Activated B cell treated with CpG ODN at 0.5 μM for 24 hours (primary cell): ENCODE data around the gene ANKFN1. TPM values are rescaled to one million over a fixed set of nuclear protein-coding genes. Genes with fewer than 3 reads are reported as not detected.

Source experiments
- ATAC-seq: fragments of 200-7000 bp; cut with Tn5 transposase; one replicate; pipeline ENCODE4 v1.10.0; 2021; ENCODE audit warnings: low read depth, mild to moderate bottlenecking, moderate library complexity
- CTCF ChIA-PET: fragments of 350-600 bp; sonication (Branson Sonifier 250); formaldehyde crosslinking; loops from one replicate; lab custom pipeline; 2021; ENCODE audit warnings: antibody characterized with exemption; lab: Charles Lee
- POLR2A ChIA-PET: fragments of 350-600 bp; sonication (Branson Sonifier 250); formaldehyde crosslinking; loops from one replicate; lab custom pipeline; 2021; ENCODE audit warnings: antibody characterized with exemption; lab: Charles Lee
- DNase-seq: peaks from one replicate; pipeline ENCODE4 v3.0.0; 2022
- H3K27ac Mint-ChIP-seq: one replicate; pipeline ENCODE4 v1.8.0; 2020; ENCODE audit warnings: mixed read lengths
- H3K27me3 Mint-ChIP-seq: one replicate; pipeline ENCODE4 v1.8.0; 2021; ENCODE audit warnings: mixed read lengths
- H3K36me3 Mint-ChIP-seq: one replicate; pipeline ENCODE4 v1.8.0; 2021; ENCODE audit warnings: low read depth, mixed read lengths
- H3K4me1 Mint-ChIP-seq: one replicate; pipeline ENCODE4 v1.8.0; 2021; ENCODE audit warnings: mixed read lengths
- H3K4me3 Mint-ChIP-seq: one replicate; pipeline ENCODE4 v1.8.0; 2020; ENCODE audit warnings: mild to moderate bottlenecking, mixed read lengths
- H3K9me3 Mint-ChIP-seq: one replicate; pipeline ENCODE4 v1.8.0; 2020; ENCODE audit warnings: mixed read lengths
- intact Hi-C: fragments of 100-400 bp; cut with micrococcal nuclease; formaldehyde crosslinking; loops from one replicate; pipeline ENCODE4 v1.15.1; 2024
- total RNA-seq: library from RNA; stranded (reverse); gene quantifications from 2 replicates; pipeline ENCODE4 v1.2.3, GENCODE V29; 2022
- TF ChIP-seq, protein P1 (sequence below): fragments of 200-600 bp; IDR thresholded peaks from one replicate; pipeline ENCODE4 v1.8.0; 2022; ENCODE audit warnings: antibody characterized with exemption, mild to moderate bottlenecking

The ANKFN1 gene
- total RNA-seq, 1 donor from 2014 or later = not detected

GRCh38 chr17:56451629-56452028 is 298.4 kb downstream of the ANKFN1 start:
- Mint-ChIP-seq H3K27me3 (peaks cover 11% of the 10 kb centered on the region), H3K4me1 (no peaks in the 10 kb centered on the region), H3K27ac (no peak overlapping the region), H3K36me3 (no peaks in the 10 kb centered on the region), H3K9me3 (no peaks in the 10 kb centered on the region), H3K4me3 (no peak overlapping the region)
- no peak for DNase-seq
- intact Hi-C loops = no loop called here
- ChIA-PET POLR2A (no interaction called here), CTCF (no interaction called here)
- ATAC-seq = no peak
- TF ChIP-seq, protein P1, sequence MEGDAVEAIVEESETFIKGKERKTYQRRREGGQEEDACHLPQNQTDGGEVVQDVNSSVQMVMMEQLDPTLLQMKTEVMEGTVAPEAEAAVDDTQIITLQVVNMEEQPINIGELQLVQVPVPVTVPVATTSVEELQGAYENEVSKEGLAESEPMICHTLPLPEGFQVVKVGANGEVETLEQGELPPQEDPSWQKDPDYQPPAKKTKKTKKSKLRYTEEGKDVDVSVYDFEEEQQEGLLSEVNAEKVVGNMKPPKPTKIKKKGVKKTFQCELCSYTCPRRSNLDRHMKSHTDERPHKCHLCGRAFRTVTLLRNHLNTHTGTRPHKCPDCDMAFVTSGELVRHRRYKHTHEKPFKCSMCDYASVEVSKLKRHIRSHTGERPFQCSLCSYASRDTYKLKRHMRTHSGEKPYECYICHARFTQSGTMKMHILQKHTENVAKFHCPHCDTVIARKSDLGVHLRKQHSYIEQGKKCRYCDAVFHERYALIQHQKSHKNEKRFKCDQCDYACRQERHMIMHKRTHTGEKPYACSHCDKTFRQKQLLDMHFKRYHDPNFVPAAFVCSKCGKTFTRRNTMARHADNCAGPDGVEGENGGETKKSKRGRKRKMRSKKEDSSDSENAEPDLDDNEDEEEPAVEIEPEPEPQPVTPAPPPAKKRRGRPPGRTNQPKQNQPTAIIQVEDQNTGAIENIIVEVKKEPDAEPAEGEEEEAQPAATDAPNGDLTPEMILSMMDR = no peak

GRCh38 chr17:56452461-56452860 is 299.2 kb downstream of the ANKFN1 start:
- Mint-ChIP-seq H3K4me1 (no peaks in the 10 kb centered on the region), H3K9me3 (no peaks in the 10 kb centered on the region), H3K27me3 (peaks cover 11% of the 10 kb centered on the region), H3K36me3 (no peaks in the 10 kb centered on the region), H3K27ac (no peak overlapping the region), H3K4me3 (no peak overlapping the region)
- DNase-seq = no peak
- POLR2A ChIA-PET = no interaction called here
- CTCF ChIA-PET = no interaction called here
- ATAC-seq = no peak
- TF ChIP-seq, protein P1 = no peak
- intact Hi-C loops = no loop called here

DNA sequence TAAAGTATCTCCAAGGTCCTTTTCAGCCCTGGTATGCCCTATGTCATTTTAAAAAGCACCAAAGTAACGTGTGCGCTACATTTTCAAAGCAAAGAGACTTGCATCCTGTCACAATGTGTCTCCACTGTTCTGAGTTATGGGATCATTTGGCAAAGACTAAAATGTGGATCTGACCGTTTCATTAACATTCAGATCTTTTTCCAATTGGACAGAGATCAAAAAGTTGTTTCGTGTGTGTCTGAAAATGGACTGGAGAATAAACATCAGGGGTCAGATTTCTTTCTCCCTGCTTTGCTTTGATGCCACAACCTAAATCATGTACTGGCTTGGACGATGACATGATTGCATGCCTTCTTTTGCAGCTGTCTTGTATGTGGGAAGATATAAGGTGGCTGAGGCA is 304.2 kb downstream of the ANKFN1 start:
- H3K27me3 Mint-ChIP-seq = peaks cover 11% of the 10 kb centered on the region
- H3K4me1 Mint-ChIP-seq = no peaks in the 10 kb centered on the region
- H3K27ac Mint-ChIP-seq = no peak overlapping the region
- no peaks in the 10 kb centered on the region for H3K9me3 Mint-ChIP-seq
- TF ChIP-seq, protein P1 = no peak
- CTCF ChIA-PET = no interaction called here
- DNase-seq = no peak
- H3K36me3 Mint-ChIP-seq = no peaks in the 10 kb centered on the region
- intact Hi-C loops = no loop called here
- ATAC-seq = no peak
- POLR2A ChIA-PET = no interaction called here
- H3K4me3 Mint-ChIP-seq = no peak overlapping the region

- H3K27me3 Mint-ChIP-seq = peaks cover 11% of the 10 kb centered on the region
- no peak for ATAC-seq
Observed at GRCh38 chr17:56465886-56466285, 312.6 kb downstream of the ANKFN1 start.

GRCh38 chr17:56468840-56469239 is 315.6 kb downstream of the ANKFN1 start:
- TF ChIP-seq, protein P1 = no peak
- ChIA-PET CTCF (no interaction called here), POLR2A (no interaction called here)
- Mint-ChIP-seq H3K4me3 (no peak overlapping the region), H3K27me3 (peaks cover 6% of the 10 kb centered on the region), H3K9me3 (peaks cover 6% of the 10 kb centered on the region), H3K4me1 (no peaks in the 10 kb centered on the region), H3K36me3 (no peaks in the 10 kb centered on the region), H3K27ac (no peak overlapping the region)
- intact Hi-C loops = no loop called here
- DNase-seq (no peak), ATAC-seq (no peak)

More at GRCh38 chr17:56465886-56466285, 312.6 kb downstream of the ANKFN1 start:
- Mint-ChIP-seq H3K27ac (no peak overlapping the region), H3K4me3 (no peak overlapping the region), H3K9me3 (no peaks in the 10 kb centered on the region), H3K4me1 (no peaks in the 10 kb centered on the region), H3K36me3 (no peaks in the 10 kb centered on the region)
- DNase-seq = no peak
- ChIA-PET POLR2A (no interaction called here), CTCF (no interaction called here)
- intact Hi-C loops = no loop called here
- TF ChIP-seq, protein P1 = no peak
